Panc1 (cell line): ENCODE results near the gene CHST8. TPM values are rescaled to one million over a fixed set of nuclear protein-coding genes. Genes with fewer than 3 reads are reported as not detected.

Experiments
- ATAC-seq: fragments of 200-7000 bp; cut with Tn5 transposase; 2 replicates; pipeline ENCODE4 v1.9.1; 2020; ENCODE audit warnings: mild to moderate bottlenecking, moderate library complexity
- BruUV-seq: library from RNA; stranded (reverse); fragments of 400-500 nt; replicated peaks from 2 replicates; lab custom pipeline; 2021; lab: Mats Ljungman, UMichigan
- CTCF ChIA-PET: fragments of 300-600 bp; sonication (Branson Sonifier 250); formaldehyde crosslinking; loops from one replicate; lab custom pipeline; 2022; ENCODE audit warnings: antibody characterized with exemption; lab: Charles Lee
- POLR2A ChIA-PET: fragments of 300-600 bp; sonication (Branson Sonifier 250); formaldehyde crosslinking; loops from one replicate; lab custom pipeline; 2022; ENCODE audit warnings: antibody characterized with exemption; lab: Charles Lee
- DNase-seq: peaks from one replicate; pipeline ENCODE4 v3.0.0-alpha.2; 2010; ENCODE audit warnings: low read depth, low spot score
- H3K27ac ChIP-seq: 2 replicates; pipeline ENCODE4 v1.5.1; 2011; ENCODE audit warnings: mild to moderate bottlenecking, low read length, inconsistent platforms
- H3K27me3 ChIP-seq: fragments of 200-500 bp; sonication (Bioruptor generic); 2 replicates; pipeline ENCODE4 v1.6.0; 2014; ENCODE audit warnings: low read length, inconsistent platforms; ENCODE audit not compliant: control insufficient read depth, insufficient read depth
- H3K36me3 ChIP-seq: fragments of 200-500 bp; sonication (Bioruptor generic); 2 replicates; pipeline ENCODE4 v1.5.1; 2014; ENCODE audit warnings: inconsistent platforms, mild to moderate bottlenecking, low read length, moderate library complexity; ENCODE audit not compliant: control insufficient read depth, insufficient read depth
- H3K4me1 ChIP-seq: 2 replicates; pipeline ENCODE4 v1.5.1; 2011; ENCODE audit warnings: inconsistent platforms, mild to moderate bottlenecking, low read length, moderate library complexity; ENCODE audit not compliant: control insufficient read depth, insufficient read depth
- H3K4me3 ChIP-seq, 2 experiments: 2 replicates each; pipeline ENCODE4 v1.5.1; 2011 to 2012; ENCODE audit warnings: low read depth in 2 of 2, low read length in 2 of 2, mild to moderate bottlenecking in 2 of 2, inconsistent platforms in 1 of 2, moderate library complexity in 1 of 2
- H3K9me3 ChIP-seq: fragments of 200-500 bp; sonication (Bioruptor generic); 2 replicates; pipeline ENCODE4 v1.5.1; 2014; ENCODE audit warnings: low read depth, mild to moderate bottlenecking, inconsistent platforms, low read length, moderate library complexity; ENCODE audit not compliant: control insufficient read depth, insufficient read depth
- POLR2AphosphoS5 ChIP-seq: IDR thresholded peaks from 2 replicates; pipeline ENCODE4 v1.6.1; 2012; ENCODE audit warnings: mild to moderate bottlenecking, low read depth, low read length, moderate library complexity
- SIN3A ChIP-seq: IDR thresholded peaks from 2 replicates; pipeline ENCODE4 v1.6.1; 2012; ENCODE audit warnings: low read depth, mild to moderate bottlenecking, low read length, moderate library complexity, borderline replicate concordance; ENCODE audit not compliant: insufficient read depth
- TCF7L2 ChIP-seq: IDR thresholded peaks from 2 replicates; pipeline ENCODE4 v1.6.1; 2011; ENCODE audit warnings: mild to moderate bottlenecking, low read depth, low read length, inconsistent platforms
- in situ Hi-C: cut with HindIII; loops from 2 replicates; pipeline ENCODE4 v1.10.0; 2016; ENCODE audit warnings: low sequenced_read_pairs, low pct_unique_long_range_greater_than_20kb
- intact Hi-C: fragments of 100-400 bp; cut with micrococcal nuclease; formaldehyde crosslinking; loops from one replicate; pipeline ENCODE4 v1.10.0; 2022; ENCODE audit not compliant: unreplicated experiment
- total RNA-seq: library from RNA; stranded (reverse); gene quantifications from one replicate; pipeline ENCODE4 v1.2.1, GENCODE V29; 2021; ENCODE audit not compliant: unreplicated experiment
- TF ChIP-seq, protein P1 (sequence below): fragments of 450-650 bp; IDR thresholded peaks from 2 replicates; pipeline ENCODE4 v1.5.1; 2017; ENCODE audit warnings: mild to moderate bottlenecking
- TF ChIP-seq, protein P2 (sequence below), 2 experiments: IDR thresholded peaks; 2 replicates each; pipeline ENCODE4 v1.6.1; 2011 to 2012; ENCODE audit warnings: low read depth in 2 of 2, control low read depth in 1 of 2, low read length in 1 of 2, mild to moderate bottlenecking in 1 of 2, moderate library complexity in 1 of 2; ENCODE audit not compliant: insufficient read depth in 1 of 2

Gene CHST8
- total RNA-seq, 1 experiment from 2014 or later, result 0.28 TPM

DNA sequence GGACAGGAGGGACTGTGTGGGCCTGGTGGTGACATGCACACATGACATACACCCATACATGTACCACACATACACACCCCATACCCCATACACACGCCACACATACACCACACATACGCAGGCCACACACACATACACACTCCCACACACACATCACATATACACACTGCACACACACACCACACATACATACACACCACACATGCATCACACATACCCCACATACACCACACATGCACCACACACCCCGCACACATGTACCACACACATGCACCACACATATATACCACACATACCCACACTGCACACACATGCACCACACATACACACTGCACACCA is 98.4 kb downstream of the CHST8 start:
- H3K27me3 ChIP-seq, result peaks cover 9% of the 10 kb centered on the region; the same call in 1 of the 2 replicates

DNA sequence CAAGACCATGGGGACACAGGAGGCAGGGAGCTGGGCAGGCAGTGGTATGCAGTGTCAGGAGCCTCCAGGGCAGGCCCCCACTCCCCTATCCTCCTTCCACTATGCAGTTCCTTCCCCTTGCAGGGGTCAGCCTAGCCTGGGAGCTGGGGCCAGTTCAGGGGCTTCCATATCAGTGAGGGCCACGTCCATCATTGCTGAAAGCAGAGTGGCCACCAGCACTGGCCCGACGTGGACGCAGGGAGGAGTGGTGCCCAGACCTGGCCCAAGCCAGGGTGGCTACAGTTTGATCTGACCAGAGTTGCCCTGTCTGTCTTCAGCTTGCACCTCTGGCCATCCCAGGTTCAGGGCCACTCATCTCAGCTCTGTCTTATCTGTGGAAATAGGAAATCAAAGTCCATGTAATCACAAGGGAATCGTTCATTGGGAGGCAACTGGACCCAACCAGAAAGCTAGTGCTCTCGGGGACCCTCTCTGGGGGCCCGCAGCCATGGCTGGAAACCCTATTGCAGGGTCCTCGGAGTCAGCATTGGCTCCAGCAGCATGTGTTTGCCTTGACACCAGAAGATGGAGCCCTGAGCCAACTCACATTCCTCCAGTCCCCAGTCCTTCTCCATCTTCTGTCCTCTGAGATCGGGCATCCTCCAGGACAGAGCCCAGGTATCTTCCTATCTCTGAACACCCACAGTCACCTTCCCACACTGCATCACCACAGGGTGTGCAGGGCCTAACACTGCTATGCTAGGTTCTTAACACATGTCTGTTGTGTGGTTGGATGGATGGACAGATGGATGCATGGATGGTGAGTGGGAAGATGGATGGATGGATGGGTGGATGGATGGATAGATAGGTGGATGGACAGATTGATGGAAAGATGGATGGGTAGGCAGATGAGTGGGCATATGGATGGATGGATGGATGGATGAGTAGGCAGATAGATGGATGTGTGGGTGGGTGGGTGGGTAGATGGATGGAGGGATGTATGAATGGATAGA is 99.2 kb downstream of the CHST8 start:
- ChIA-PET POLR2A (no interaction called here), CTCF (no interaction called here)
- ATAC-seq (no peak), DNase-seq (no peak)
- Histone ChIP-seq H3K4me1 (no peaks in the 10 kb centered on the region), H3K27ac (no peak overlapping the region), H3K9me3 (no peaks in the 10 kb centered on the region), H3K27me3 (peaks cover 9% of the 10 kb centered on the region; the same call in 1 of the 2 replicates), H3K36me3 (no peaks in the 10 kb centered on the region), H3K4me3 (no peak overlapping the region)
- BruUV-seq, result no TSS peak
- TF ChIP-seq POLR2AphosphoS5 (no peak), TCF7L2 (no peak), SIN3A (no peak)
- TF ChIP-seq, protein P1, sequence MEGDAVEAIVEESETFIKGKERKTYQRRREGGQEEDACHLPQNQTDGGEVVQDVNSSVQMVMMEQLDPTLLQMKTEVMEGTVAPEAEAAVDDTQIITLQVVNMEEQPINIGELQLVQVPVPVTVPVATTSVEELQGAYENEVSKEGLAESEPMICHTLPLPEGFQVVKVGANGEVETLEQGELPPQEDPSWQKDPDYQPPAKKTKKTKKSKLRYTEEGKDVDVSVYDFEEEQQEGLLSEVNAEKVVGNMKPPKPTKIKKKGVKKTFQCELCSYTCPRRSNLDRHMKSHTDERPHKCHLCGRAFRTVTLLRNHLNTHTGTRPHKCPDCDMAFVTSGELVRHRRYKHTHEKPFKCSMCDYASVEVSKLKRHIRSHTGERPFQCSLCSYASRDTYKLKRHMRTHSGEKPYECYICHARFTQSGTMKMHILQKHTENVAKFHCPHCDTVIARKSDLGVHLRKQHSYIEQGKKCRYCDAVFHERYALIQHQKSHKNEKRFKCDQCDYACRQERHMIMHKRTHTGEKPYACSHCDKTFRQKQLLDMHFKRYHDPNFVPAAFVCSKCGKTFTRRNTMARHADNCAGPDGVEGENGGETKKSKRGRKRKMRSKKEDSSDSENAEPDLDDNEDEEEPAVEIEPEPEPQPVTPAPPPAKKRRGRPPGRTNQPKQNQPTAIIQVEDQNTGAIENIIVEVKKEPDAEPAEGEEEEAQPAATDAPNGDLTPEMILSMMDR, result no peak
- TF ChIP-seq, protein P2, sequence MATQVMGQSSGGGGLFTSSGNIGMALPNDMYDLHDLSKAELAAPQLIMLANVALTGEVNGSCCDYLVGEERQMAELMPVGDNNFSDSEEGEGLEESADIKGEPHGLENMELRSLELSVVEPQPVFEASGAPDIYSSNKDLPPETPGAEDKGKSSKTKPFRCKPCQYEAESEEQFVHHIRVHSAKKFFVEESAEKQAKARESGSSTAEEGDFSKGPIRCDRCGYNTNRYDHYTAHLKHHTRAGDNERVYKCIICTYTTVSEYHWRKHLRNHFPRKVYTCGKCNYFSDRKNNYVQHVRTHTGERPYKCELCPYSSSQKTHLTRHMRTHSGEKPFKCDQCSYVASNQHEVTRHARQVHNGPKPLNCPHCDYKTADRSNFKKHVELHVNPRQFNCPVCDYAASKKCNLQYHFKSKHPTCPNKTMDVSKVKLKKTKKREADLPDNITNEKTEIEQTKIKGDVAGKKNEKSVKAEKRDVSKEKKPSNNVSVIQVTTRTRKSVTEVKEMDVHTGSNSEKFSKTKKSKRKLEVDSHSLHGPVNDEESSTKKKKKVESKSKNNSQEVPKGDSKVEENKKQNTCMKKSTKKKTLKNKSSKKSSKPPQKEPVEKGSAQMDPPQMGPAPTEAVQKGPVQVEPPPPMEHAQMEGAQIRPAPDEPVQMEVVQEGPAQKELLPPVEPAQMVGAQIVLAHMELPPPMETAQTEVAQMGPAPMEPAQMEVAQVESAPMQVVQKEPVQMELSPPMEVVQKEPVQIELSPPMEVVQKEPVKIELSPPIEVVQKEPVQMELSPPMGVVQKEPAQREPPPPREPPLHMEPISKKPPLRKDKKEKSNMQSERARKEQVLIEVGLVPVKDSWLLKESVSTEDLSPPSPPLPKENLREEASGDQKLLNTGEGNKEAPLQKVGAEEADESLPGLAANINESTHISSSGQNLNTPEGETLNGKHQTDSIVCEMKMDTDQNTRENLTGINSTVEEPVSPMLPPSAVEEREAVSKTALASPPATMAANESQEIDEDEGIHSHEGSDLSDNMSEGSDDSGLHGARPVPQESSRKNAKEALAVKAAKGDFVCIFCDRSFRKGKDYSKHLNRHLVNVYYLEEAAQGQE (IDR thresholded peaks at IDR 0.05; ENCODE audit: insufficient read depth in 1 of 2, low read depth in 2 of 2, low read length in 1 of 2), result no peak
- in situ Hi-C loops (no loop called here), intact Hi-C loops (no loop called here)

More for the DNA sequence above, 98.4 kb downstream of the CHST8 start:
- CTCF ChIA-PET, result no interaction called here
- DNase-seq (no peak), ATAC-seq (no peak)
- Histone ChIP-seq H3K9me3 (no peaks in the 10 kb centered on the region), H3K4me3 (no peak overlapping the region), H3K4me1 (no peaks in the 10 kb centered on the region), H3K27ac (no peak overlapping the region), H3K36me3 (no peaks in the 10 kb centered on the region)
- no TSS peak for BruUV-seq
- POLR2A ChIA-PET, result no interaction called here
- in situ Hi-C loops (no loop called here), intact Hi-C loops (no loop called here)
- TF ChIP-seq, protein P1, result no peak
- TF ChIP-seq TCF7L2, result no peak
- no peak for TF ChIP-seq SIN3A
- TF ChIP-seq, protein P2 (IDR thresholded peaks at IDR 0.05; ENCODE audit: insufficient read depth in 1 of 2, low read depth in 2 of 2, low read length in 1 of 2), result no peak
- no peak for TF ChIP-seq POLR2AphosphoS5
